Glutamatergic neuron (in vitro differentiated cells): ENCODE measurements around the gene CFAP92. TPM values are rescaled to one million over a fixed set of nuclear protein-coding genes. Genes with fewer than 3 reads are reported as not detected.

Experiments used
- DNase-seq: peaks from one replicate; pipeline ENCODE4 v3.0.0; 2022
- H3K27ac Mint-ChIP-seq: one replicate; pipeline ENCODE4 v1.8.0; 2020; ENCODE audit warnings: mild to moderate bottlenecking, mixed read lengths, inconsistent platforms; ENCODE audit not compliant: unreplicated experiment
- H3K27me3 Mint-ChIP-seq: one replicate; pipeline ENCODE4 v1.8.0; 2020; ENCODE audit warnings: mild to moderate bottlenecking, moderate library complexity, mixed read lengths, inconsistent platforms; ENCODE audit not compliant: unreplicated experiment
- H3K36me3 Mint-ChIP-seq: one replicate; pipeline ENCODE4 v1.8.0; 2020; ENCODE audit warnings: mild to moderate bottlenecking, mixed read lengths, inconsistent platforms; ENCODE audit not compliant: unreplicated experiment
- H3K4me1 Mint-ChIP-seq: one replicate; pipeline ENCODE4 v1.8.0; 2020; ENCODE audit warnings: mild to moderate bottlenecking, low read depth, mixed read lengths, inconsistent platforms; ENCODE audit not compliant: unreplicated experiment
- H3K4me3 Mint-ChIP-seq: one replicate; pipeline ENCODE4 v1.8.0; 2020; ENCODE audit warnings: mild to moderate bottlenecking, mixed read lengths, inconsistent platforms; ENCODE audit not compliant: unreplicated experiment
- H3K9me3 Mint-ChIP-seq: one replicate; pipeline ENCODE4 v1.8.0; 2020; ENCODE audit warnings: mild to moderate bottlenecking, moderate library complexity, mixed read lengths, inconsistent platforms; ENCODE audit not compliant: unreplicated experiment
- CTCF ChIP-seq: fragments of 200-600 bp; sonication (generic); IDR thresholded peaks from one replicate; pipeline ENCODE4 v1.5.0; 2021; ENCODE audit not compliant: partially characterized antibody, unreplicated experiment
- total RNA-seq: library from RNA; stranded (reverse); fragmentation: NEBNext Ultra II Directional; extraction: Animal tissue kit (Norgen Biotek cat#: 25700); gene quantifications from one replicate; pipeline ENCODE4 v1.2.1, GENCODE V29; 2021; ENCODE audit not compliant: unreplicated experiment

CFAP92 gene
- total RNA-seq, 1 donor from 2014 or later = 0.15 TPM

- Mint-ChIP-seq H3K27me3 (peaks cover 15% of the 10 kb centered on the region), H3K9me3 (peaks cover 3% of the 10 kb centered on the region), H3K4me3 (no peak overlapping the region), H3K27ac (no peak overlapping the region), H3K4me1 (peaks cover under 1% of the 10 kb centered on the region), H3K36me3 (no peaks in the 10 kb centered on the region)
- TF ChIP-seq CTCF = no peak
- no peak for DNase-seq
Measured at GRCh38 chr3:129007792-129008191, 13.9 kb upstream of the CFAP92 start.

- Mint-ChIP-seq H3K36me3 (no peaks in the 10 kb centered on the region), H3K27ac (no peak overlapping the region), H3K4me3 (no peak overlapping the region), H3K9me3 (peaks cover 2% of the 10 kb centered on the region), H3K4me1 (peaks cover 4% of the 10 kb centered on the region), H3K27me3 (peaks cover 20% of the 10 kb centered on the region)
- DNase-seq = no peak
- no peak for TF ChIP-seq CTCF
Measured at GRCh38 chr3:129006864-129007263, 13.0 kb upstream of the CFAP92 start.

DNA sequence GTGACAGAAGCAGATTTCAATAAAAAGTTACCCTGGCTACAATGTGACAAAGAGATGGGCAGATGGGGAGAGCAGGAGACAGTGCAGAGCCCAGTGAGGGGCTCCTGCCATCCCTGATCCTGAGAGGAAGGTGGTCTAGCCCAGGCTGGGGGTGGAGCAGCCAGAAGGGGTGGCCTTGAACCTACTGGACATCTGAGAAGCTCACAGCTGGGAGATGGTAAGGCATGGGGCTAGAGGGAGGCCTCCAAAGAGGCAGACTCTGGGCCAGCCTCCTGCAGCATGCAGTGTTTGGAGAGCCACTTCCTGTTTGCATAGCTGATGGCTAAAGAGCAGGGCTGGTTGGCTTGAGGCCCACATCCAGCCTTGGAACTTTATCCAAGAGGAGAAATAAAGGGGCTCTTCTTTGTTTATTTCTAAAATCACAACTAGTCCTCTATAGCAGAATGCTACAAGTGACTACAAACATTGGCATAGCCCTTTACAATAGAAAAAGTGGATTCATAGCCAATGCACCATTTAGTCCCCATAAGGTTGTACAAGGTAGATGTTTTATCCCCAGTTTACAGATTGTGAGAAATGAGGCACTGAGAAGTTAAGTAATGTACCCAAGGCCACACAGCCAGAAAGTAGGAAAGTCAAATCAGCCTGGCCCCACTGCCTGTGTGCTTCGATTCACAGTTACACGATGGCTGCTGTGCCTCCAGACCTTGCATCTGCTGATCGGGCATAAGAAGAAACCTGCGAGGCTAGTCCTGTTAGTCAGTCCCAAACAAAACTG is 11.8 kb upstream of the CFAP92 start:
- Mint-ChIP-seq H3K4me3 (no peak overlapping the region), H3K9me3 (peaks cover 2% of the 10 kb centered on the region), H3K36me3 (no peaks in the 10 kb centered on the region), H3K27me3 (peaks cover 21% of the 10 kb centered on the region), H3K27ac (no peak overlapping the region), H3K4me1 (peaks cover 4% of the 10 kb centered on the region)
- TF ChIP-seq CTCF = no peak
- DNase-seq = no peak

DNA sequence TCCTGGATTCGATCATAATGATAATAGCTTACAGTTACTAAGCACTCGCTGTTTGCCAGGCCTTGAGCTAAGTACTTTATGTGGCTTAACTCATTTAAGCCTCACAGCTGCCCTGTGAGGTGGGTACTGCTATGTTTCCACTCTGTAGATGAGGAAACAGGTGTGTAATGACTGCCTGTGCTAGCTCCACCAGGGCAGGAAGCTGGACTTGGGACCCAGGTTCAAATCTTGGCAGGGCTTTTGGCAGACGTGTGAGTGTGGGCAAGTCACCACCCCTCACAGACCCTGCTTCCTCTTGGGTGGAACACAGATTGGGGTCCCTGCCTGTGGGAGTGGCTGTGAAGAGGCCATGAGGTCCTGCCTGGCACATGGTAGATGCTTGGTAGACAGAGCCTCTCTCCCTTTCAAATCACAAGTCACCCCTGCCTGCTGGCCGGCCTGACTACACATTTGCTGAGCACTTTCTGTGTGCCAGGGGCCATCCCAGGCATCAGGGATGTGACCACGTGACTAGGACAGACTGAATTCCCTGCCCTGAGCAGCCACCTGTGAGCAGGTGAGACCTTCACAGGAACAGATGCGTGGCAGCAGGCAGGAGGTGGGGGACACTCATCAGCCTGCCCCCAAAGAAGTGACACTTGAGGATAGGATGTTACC is 10.9 kb upstream of the CFAP92 start:
- peaks cover 4% of the 10 kb centered on the region for H3K4me1 Mint-ChIP-seq
- no peak overlapping the region for H3K4me3 Mint-ChIP-seq
- peaks cover 24% of the 10 kb centered on the region for H3K27me3 Mint-ChIP-seq

More for the DNA sequence above, 10.9 kb upstream of the CFAP92 start:
- Mint-ChIP-seq H3K36me3 (peaks cover 6% of the 10 kb centered on the region), H3K9me3 (peaks cover 2% of the 10 kb centered on the region), H3K27ac (no peak overlapping the region)
- DNase-seq = no peak
- TF ChIP-seq CTCF = no peak
